GM23338 (cell line): ENCODE measurements around the gene ZNF23. TPM values are rescaled to one million over a fixed set of nuclear protein-coding genes. Genes with fewer than 3 reads are reported as not detected.

Source experiments
- ATAC-seq: fragments of 200-7000 bp; cut with Tn5 transposase; 3 replicates; pipeline ENCODE4 v1.9.1; 2020
- DNase-seq: peaks from one replicate; pipeline ENCODE4 v3.0.0-alpha.2; 2015; ENCODE audit warnings: low spot score
- H2AFZ ChIP-seq: fragments of 200-600 bp; sonication (generic); 2 replicates; pipeline ENCODE4 v1.8.0; 2016; ENCODE audit warnings: antibody characterized with exemption, mild to moderate bottlenecking, moderate library complexity
- H3F3A ChIP-seq: fragments of 200-600 bp; sonication (generic); replicated peaks from 2 replicates; pipeline ENCODE4 v1.8.0; 2017; ENCODE audit warnings: antibody characterized with exemption, mixed run types, low read depth
- H3K27ac ChIP-seq: fragments of 200-600 bp; sonication (generic); 2 replicates; pipeline ENCODE4 v1.6.1; 2016; ENCODE audit warnings: low read depth
- H3K27me3 ChIP-seq: fragments of 200-600 bp; sonication (generic); 2 replicates; pipeline ENCODE4 v1.8.0; 2016; ENCODE audit warnings: mild to moderate bottlenecking, mixed run types, moderate library complexity; ENCODE audit not compliant: insufficient read depth
- H3K36me3 ChIP-seq: fragments of 200-600 bp; sonication (generic); 2 replicates; pipeline ENCODE4 v1.8.0; 2016; ENCODE audit warnings: mild to moderate bottlenecking; ENCODE audit not compliant: insufficient read depth
- H3K4me1 ChIP-seq: fragments of 200-600 bp; sonication (generic); 2 replicates; pipeline ENCODE4 v1.8.0; 2016; ENCODE audit warnings: mild to moderate bottlenecking, moderate library complexity; ENCODE audit not compliant: insufficient read depth
- H3K4me2 ChIP-seq: fragments of 200-600 bp; sonication (generic); 2 replicates; pipeline ENCODE4 v1.7.1; 2017; ENCODE audit warnings: mixed run types
- H3K4me3 ChIP-seq: fragments of 200-600 bp; sonication (generic); 2 replicates; pipeline ENCODE4 v1.6.1; 2016; ENCODE audit warnings: mixed run types
- H3K79me2 ChIP-seq: fragments of 200-600 bp; sonication (generic); replicated peaks from 2 replicates; pipeline ENCODE4 v1.8.0; 2017; ENCODE audit warnings: mild to moderate bottlenecking; ENCODE audit not compliant: insufficient read depth
- H3K9me2 ChIP-seq: fragments of 200-600 bp; sonication (generic); 2 replicates; pipeline ENCODE4 v1.8.0; 2017; ENCODE audit not compliant: insufficient read depth
- H4K20me1 ChIP-seq: fragments of 200-600 bp; sonication (generic); replicated peaks from 2 replicates; pipeline ENCODE4 v1.8.0; 2017; ENCODE audit warnings: mild to moderate bottlenecking; ENCODE audit not compliant: insufficient read depth
- H3K27ac Mint-ChIP-seq: 2 replicates; pipeline ENCODE4 v1.8.0; 2020; ENCODE audit warnings: inconsistent platforms, mild to moderate bottlenecking, moderate library complexity, mixed read lengths
- H3K27me3 Mint-ChIP-seq: 3 replicates; pipeline ENCODE4 v1.8.0; 2022; ENCODE audit warnings: low read depth, mild to moderate bottlenecking, moderate library complexity, mixed read lengths, inconsistent platforms; ENCODE audit not compliant: insufficient read depth, poor library complexity
- H3K36me3 Mint-ChIP-seq: 3 replicates; pipeline ENCODE4 v1.8.0; 2021; ENCODE audit warnings: low read depth, mild to moderate bottlenecking, inconsistent platforms, moderate library complexity, mixed read lengths
- H3K4me1 Mint-ChIP-seq: 3 replicates; pipeline ENCODE4 v1.8.0; 2020; ENCODE audit warnings: mild to moderate bottlenecking, inconsistent platforms, mixed read lengths
- H3K4me3 Mint-ChIP-seq: 3 replicates; pipeline ENCODE4 v1.8.0; 2021; ENCODE audit warnings: moderate library complexity, mild to moderate bottlenecking, inconsistent platforms, mixed read lengths
- H3K9me3 Mint-ChIP-seq: 3 replicates; pipeline ENCODE4 v1.8.0; 2020; ENCODE audit warnings: moderate library complexity, mild to moderate bottlenecking, inconsistent platforms, mixed read lengths
- CREB1 ChIP-seq: fragments of 250-450 bp; sonication (Bioruptor Pico); IDR thresholded peaks from 2 replicates; pipeline ENCODE4 v1.5.0; 2020; ENCODE audit warnings: low read depth, mild to moderate bottlenecking, moderate library complexity
- EZH2 ChIP-seq: fragments of 200-600 bp; sonication (generic); IDR thresholded peaks from one replicate; pipeline ENCODE4 v1.8.0; 2017; ENCODE audit warnings: antibody characterized with exemption, mild to moderate bottlenecking, low read depth; ENCODE audit not compliant: unreplicated experiment
- EZH2phosphoT487 ChIP-seq: fragments of 200-600 bp; sonication (generic); IDR thresholded peaks from one replicate; pipeline ENCODE4 v1.8.1; 2018; ENCODE audit warnings: antibody characterized with exemption; ENCODE audit not compliant: unreplicated experiment
- NANOG ChIP-seq: IDR thresholded peaks from 2 replicates; pipeline ENCODE4 v1.6.1; 2016; ENCODE audit warnings: antibody characterized with exemption, borderline replicate concordance
- STAT1 ChIP-seq: IDR thresholded peaks from one replicate; pipeline ENCODE4 v1.6.1; 2016; ENCODE audit warnings: antibody characterized with exemption; ENCODE audit not compliant: unreplicated experiment
- ZNF331 ChIP-seq: fragments of 250-450 bp; sonication (Bioruptor Pico); IDR thresholded peaks from 2 replicates; pipeline ENCODE4 v1.5.0; 2020; ENCODE audit warnings: low read depth, mild to moderate bottlenecking, moderate library complexity
- polyA plus RNA-seq: library from polyadenylated mRNA; unstranded; fragments of >200 nt; fragmentation: Nextera tagmentation; extraction: Ambion mirVana; gene quantifications from 2 replicates; pipeline ENCODE4 v1.2.1, GENCODE V29; 2016
- total RNA-seq: library from RNA; depleted of rRNA; stranded (reverse); fragments of >200 nt; shearing (Covaris generic); gene quantifications from 2 replicates; pipeline ENCODE4 v1.2.3, GENCODE V29; 2014
- TF ChIP-seq, protein P1 (sequence below): fragments of 250-450 bp; sonication (Bioruptor Pico); IDR thresholded peaks from 2 replicates; pipeline ENCODE4 v1.5.0; 2020; ENCODE audit warnings: mild to moderate bottlenecking, moderate library complexity

The ZNF23 gene
- total and polyA plus RNA-seq, 2 experiments from 2014 or later: 8.4 to 8.8 TPM

DNA sequence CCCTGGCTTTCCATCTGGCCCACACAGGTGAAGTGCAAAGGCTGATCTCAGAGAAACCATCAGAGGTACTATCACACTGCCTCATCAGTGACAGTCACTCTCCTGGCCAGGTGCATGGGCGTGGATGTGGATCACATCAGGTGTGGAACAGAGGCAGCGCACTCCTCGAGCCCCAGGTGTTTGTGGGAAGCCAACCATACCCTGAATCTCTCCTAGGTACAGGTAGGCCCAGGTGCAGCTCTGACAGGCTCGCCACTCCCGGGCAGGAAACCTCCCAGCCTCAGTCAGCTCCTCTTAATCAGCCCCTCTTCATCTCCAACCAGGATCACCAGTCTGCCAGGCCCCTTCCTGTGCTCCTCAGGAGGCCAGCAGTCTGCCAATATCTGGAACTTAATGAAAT is 51.9 kb downstream of the ZNF23 start:
- Mint-ChIP-seq H3K36me3 (peaks cover 1% of the 10 kb centered on the region; the same call in 2 of the 3 replicates), H3K4me1 (peaks cover 9% of the 10 kb centered on the region), H3K27me3 (peaks cover 12% of the 10 kb centered on the region), H3K4me3 (no peak overlapping the region), H3K9me3 (peaks cover 7% of the 10 kb centered on the region; the same call in 2 of the 3 replicates), H3K27ac (no peak overlapping the region)
- H2AFZ ChIP-seq: no peak overlapping the region
- H3K9me2 ChIP-seq: no peaks in the 10 kb centered on the region
- DNase-seq: no peak
- no peaks in the 10 kb centered on the region for H3K36me3 ChIP-seq
- no peak overlapping the region for H3K27ac ChIP-seq
- H3K4me1 ChIP-seq: 0 out of 2 replicates have a peak, but pooled peaks cover 4% of the 10 kb centered on the region
- TF ChIP-seq STAT1 (no peak), CREB1 (CRISPR knock-in tag) (no peak), EZH2phosphoT487 (no peak), ZNF331 (CRISPR knock-in tag) (no peak), NANOG (no peak), EZH2 (no peak)
- TF ChIP-seq, protein P1, sequence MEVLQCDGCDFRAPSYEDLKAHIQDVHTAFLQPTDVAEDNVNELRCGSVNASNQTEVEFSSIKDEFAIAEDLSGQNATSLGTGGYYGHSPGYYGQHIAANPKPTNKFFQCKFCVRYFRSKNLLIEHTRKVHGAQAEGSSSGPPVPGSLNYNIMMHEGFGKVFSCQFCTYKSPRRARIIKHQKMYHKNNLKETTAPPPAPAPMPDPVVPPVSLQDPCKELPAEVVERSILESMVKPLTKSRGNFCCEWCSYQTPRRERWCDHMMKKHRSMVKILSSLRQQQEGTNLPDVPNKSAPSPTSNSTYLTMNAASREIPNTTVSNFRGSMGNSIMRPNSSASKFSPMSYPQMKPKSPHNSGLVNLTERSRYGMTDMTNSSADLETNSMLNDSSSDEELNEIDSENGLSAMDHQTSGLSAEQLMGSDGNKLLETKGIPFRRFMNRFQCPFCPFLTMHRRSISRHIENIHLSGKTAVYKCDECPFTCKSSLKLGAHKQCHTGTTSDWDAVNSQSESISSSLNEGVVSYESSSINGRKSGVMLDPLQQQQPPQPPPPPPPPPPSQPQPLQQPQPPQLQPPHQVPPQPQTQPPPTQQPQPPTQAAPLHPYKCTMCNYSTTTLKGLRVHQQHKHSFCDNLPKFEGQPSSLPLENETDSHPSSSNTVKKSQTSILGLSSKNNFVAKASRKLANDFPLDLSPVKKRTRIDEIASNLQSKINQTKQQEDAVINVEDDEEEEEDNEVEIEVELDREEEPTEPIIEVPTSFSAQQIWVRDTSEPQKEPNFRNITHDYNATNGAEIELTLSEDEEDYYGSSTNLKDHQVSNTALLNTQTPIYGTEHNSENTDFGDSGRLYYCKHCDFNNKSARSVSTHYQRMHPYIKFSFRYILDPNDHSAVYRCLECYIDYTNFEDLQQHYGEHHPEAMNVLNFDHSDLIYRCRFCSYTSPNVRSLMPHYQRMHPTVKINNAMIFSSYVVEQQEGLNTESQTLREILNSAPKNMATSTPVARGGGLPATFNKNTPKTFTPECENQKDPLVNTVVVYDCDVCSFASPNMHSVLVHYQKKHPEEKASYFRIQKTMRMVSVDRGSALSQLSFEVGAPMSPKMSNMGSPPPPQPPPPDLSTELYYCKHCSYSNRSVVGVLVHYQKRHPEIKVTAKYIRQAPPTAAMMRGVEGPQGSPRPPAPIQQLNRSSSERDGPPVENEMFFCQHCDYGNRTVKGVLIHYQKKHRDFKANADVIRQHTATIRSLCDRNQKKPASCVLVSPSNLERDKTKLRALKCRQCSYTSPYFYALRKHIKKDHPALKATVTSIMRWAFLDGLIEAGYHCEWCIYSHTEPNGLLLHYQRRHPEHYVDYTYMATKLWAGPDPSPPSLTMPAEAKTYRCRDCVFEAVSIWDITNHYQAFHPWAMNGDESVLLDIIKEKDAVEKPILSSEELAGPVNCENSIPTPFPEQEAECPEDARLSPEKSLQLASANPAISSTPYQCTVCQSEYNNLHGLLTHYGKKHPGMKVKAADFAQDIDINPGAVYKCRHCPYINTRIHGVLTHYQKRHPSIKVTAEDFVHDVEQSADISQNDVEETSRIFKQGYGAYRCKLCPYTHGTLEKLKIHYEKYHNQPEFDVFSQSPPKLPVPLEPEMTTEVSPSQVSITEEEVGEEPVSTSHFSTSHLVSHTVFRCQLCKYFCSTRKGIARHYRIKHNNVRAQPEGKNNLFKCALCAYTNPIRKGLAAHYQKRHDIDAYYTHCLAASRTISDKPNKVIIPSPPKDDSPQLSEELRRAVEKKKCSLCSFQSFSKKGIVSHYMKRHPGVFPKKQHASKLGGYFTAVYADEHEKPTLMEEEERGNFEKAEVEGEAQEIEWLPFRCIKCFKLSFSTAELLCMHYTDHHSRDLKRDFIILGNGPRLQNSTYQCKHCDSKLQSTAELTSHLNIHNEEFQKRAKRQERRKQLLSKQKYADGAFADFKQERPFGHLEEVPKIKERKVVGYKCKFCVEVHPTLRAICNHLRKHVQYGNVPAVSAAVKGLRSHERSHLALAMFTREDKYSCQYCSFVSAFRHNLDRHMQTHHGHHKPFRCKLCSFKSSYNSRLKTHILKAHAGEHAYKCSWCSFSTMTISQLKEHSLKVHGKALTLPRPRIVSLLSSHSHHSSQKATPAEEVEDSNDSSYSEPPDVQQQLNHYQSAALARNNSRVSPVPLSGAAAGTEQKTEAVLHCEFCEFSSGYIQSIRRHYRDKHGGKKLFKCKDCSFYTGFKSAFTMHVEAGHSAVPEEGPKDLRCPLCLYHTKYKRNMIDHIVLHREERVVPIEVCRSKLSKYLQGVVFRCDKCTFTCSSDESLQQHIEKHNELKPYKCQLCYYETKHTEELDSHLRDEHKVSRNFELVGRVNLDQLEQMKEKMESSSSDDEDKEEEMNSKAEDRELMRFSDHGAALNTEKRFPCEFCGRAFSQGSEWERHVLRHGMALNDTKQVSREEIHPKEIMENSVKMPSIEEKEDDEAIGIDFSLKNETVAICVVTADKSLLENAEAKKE: no peak
- H3K79me2 ChIP-seq: no peaks in the 10 kb centered on the region
- H3K27me3 ChIP-seq: no peaks in the 10 kb centered on the region
- H3F3A ChIP-seq: no peaks in the 10 kb centered on the region
- H3K4me2 ChIP-seq: no peak overlapping the region
- ATAC-seq: no peak
- no peaks in the 10 kb centered on the region for H4K20me1 ChIP-seq
- H3K4me3 ChIP-seq: no peak overlapping the region
